Fibroblast of lung (primary cell): ENCODE results near the gene LMAN2. TPM values are rescaled to one million over a fixed set of nuclear protein-coding genes. Genes with fewer than 3 reads are reported as not detected.

Experiments
- DNase-seq, 2 donors: peaks; one replicate each; pipeline versions ENCODE4 v3.0.0 to v3.0.0-alpha.2; 2010; ENCODE audit warnings: low read depth in 2 of 2
- H2AFZ ChIP-seq: 2 replicates; pipeline ENCODE4 v1.5.1; 2012; ENCODE audit warnings: low read length, control low read depth, inconsistent platforms
- H3K27ac ChIP-seq: 2 replicates; pipeline ENCODE4 v1.5.1; 2011; ENCODE audit warnings: low read length, control low read depth; ENCODE audit not compliant: insufficient read depth
- H3K27me3 ChIP-seq: 2 replicates; pipeline ENCODE4 v1.5.1; 2011; ENCODE audit warnings: mild to moderate bottlenecking, low read length; ENCODE audit not compliant: control insufficient read depth, insufficient read depth
- H3K36me3 ChIP-seq: 2 replicates; pipeline ENCODE4 v1.5.1; 2011; ENCODE audit warnings: low read length; ENCODE audit not compliant: control insufficient read depth, insufficient read depth
- H3K4me1 ChIP-seq: 2 replicates; pipeline ENCODE4 v1.5.1; 2011; ENCODE audit warnings: low read length; ENCODE audit not compliant: control insufficient read depth, insufficient read depth; ENCODE audit errors: extremely low read depth
- H3K4me2 ChIP-seq: 2 replicates; pipeline ENCODE4 v1.5.1; 2011; ENCODE audit warnings: low read length, control low read depth; ENCODE audit not compliant: insufficient read depth; ENCODE audit errors: extremely low read depth
- H3K4me3 ChIP-seq, 4 experiments: fragments of 200-600 bp in 1 of 4; sonication (generic) in 1 of 4; replicated peaks in 1 of 4; 2 replicates each; pipeline ENCODE4 v1.5.1; 2011 to 2016; ENCODE audit warnings: low read length in 4 of 4, low read depth in 3 of 4, mild to moderate bottlenecking in 3 of 4, control low read depth in 2 of 4, inconsistent platforms in 1 of 4, mixed read lengths in 1 of 4; ENCODE audit not compliant: insufficient read depth in 1 of 4; ENCODE audit errors: control extremely low read depth in 1 of 4
- H3K79me2 ChIP-seq: 2 replicates; pipeline ENCODE4 v1.5.1; 2012; ENCODE audit warnings: mild to moderate bottlenecking, low read length, inconsistent platforms; ENCODE audit not compliant: control insufficient read depth, insufficient read depth
- H3K9ac ChIP-seq: 2 replicates; pipeline ENCODE4 v1.5.1; 2011; ENCODE audit warnings: mild to moderate bottlenecking, low read length, control low read depth; ENCODE audit not compliant: insufficient read depth
- H3K9me3 ChIP-seq: 2 replicates; pipeline ENCODE4 v1.5.1; 2012; ENCODE audit warnings: low read depth, low read length; ENCODE audit not compliant: control insufficient read depth, insufficient read depth
- H4K20me1 ChIP-seq: 2 replicates; pipeline ENCODE4 v1.5.1; 2011; ENCODE audit warnings: low read length; ENCODE audit not compliant: control insufficient read depth, insufficient read depth; ENCODE audit errors: extremely low read depth
- CTCF ChIP-seq, 2 donors: IDR thresholded peaks in 1 of 2; conservative IDR thresholded peaks in 1 of 2; 1 replicate in 1 of 2; 2 replicates in 1 of 2; pipeline ENCODE4 v1.5.1; 2011 to 2012; ENCODE audit warnings: low read length in 2 of 2, control low read depth in 1 of 2, inconsistent platforms in 1 of 2, low read depth in 1 of 2, mild to moderate bottlenecking in 1 of 2
- EZH2 ChIP-seq: IDR thresholded peaks from 2 replicates; pipeline ENCODE4 v1.5.1; 2012; ENCODE audit warnings: low read length, control low read depth, mild to moderate bottlenecking; ENCODE audit errors: missing control alignments
- polyA plus RNA-seq, 2 donors: library from polyadenylated mRNA; depleted of rRNA in 1 of 2; stranded (reverse) in 1 of 2; unstranded in 1 of 2; fragments of >200 nt; gene quantifications; 2 replicates each; pipeline ENCODE4 v1.2.1, GENCODE V29; 2011 to 2012; ENCODE audit warnings: missing spikeins in 1 of 2
- total RNA-seq: library from RNA; depleted of rRNA; stranded (reverse); fragments of >200 nt; gene quantifications from 2 replicates; pipeline ENCODE4 v1.2.1, GENCODE V29; 2014

LMAN2 gene
- total and polyA plus RNA-seq, 2 donors (not counting 1 experiment from before 2014, with no cell fraction given) = 145 to 396 TPM

GRCh38 chr5:177291735-177292134 is 59.7 kb downstream of the LMAN2 start:
- H4K20me1 ChIP-seq = no peaks in the 10 kb centered on the region
- H3K4me3 ChIP-seq = no peak overlapping the region
- no peak overlapping the region for H3K9ac ChIP-seq
- DNase-seq = no peak
- peaks cover 16% of the 10 kb centered on the region for H3K36me3 ChIP-seq
- H3K27me3 ChIP-seq = no peaks in the 10 kb centered on the region
- no peaks in the 10 kb centered on the region for H3K4me1 ChIP-seq
- no peaks in the 10 kb centered on the region for H3K79me2 ChIP-seq
- TF ChIP-seq EZH2 = no peak
- no peak for TF ChIP-seq CTCF (conservative IDR thresholded peaks at IDR 0.05 in 1 of 2, IDR thresholded peaks at IDR 0.05 in 1 of 2; ENCODE audit: low read depth in 1 of 2, low read length in 2 of 2)
- H2AFZ ChIP-seq = no peak overlapping the region
- H3K27ac ChIP-seq = no peak overlapping the region
- H3K4me2 ChIP-seq = no peak overlapping the region
- no peaks in the 10 kb centered on the region for H3K9me3 ChIP-seq

- DNase-seq = no peak
- Histone ChIP-seq H3K36me3 (peaks cover 16% of the 10 kb centered on the region), H3K4me3 (no peak overlapping the region)
Observed at GRCh38 chr5:177290816-177291596, 60.5 kb downstream of the LMAN2 start.

GRCh38 chr5:177288191-177288590 is 63.3 kb downstream of the LMAN2 start:
- Histone ChIP-seq H3K4me1 (no peaks in the 10 kb centered on the region), H4K20me1 (no peaks in the 10 kb centered on the region), H3K79me2 (no peaks in the 10 kb centered on the region), H3K27me3 (no peaks in the 10 kb centered on the region), H3K27ac (no peak overlapping the region), H3K4me3 (no peak overlapping the region), H3K9me3 (no peaks in the 10 kb centered on the region), H3K4me2 (no peak overlapping the region), H3K36me3 (peaks cover 8% of the 10 kb centered on the region), H3K9ac (no peak overlapping the region), H2AFZ (no peak overlapping the region)
- no peak for DNase-seq
- TF ChIP-seq EZH2 (no peak), CTCF (conservative IDR thresholded peaks at IDR 0.05 in 1 of 2, IDR thresholded peaks at IDR 0.05 in 1 of 2; ENCODE audit: low read depth in 1 of 2, low read length in 2 of 2) (no peak)

More at GRCh38 chr5:177290816-177291596, 60.5 kb downstream of the LMAN2 start:
- H3K27me3 ChIP-seq = no peaks in the 10 kb centered on the region
- no peak overlapping the region for H3K27ac ChIP-seq
- no peak overlapping the region for H3K9ac ChIP-seq
- no peaks in the 10 kb centered on the region for H3K4me1 ChIP-seq
- no peaks in the 10 kb centered on the region for H4K20me1 ChIP-seq
- no peaks in the 10 kb centered on the region for H3K79me2 ChIP-seq
- H3K9me3 ChIP-seq = no peaks in the 10 kb centered on the region
- no peak for TF ChIP-seq CTCF (conservative IDR thresholded peaks at IDR 0.05 in 1 of 2, IDR thresholded peaks at IDR 0.05 in 1 of 2; ENCODE audit: low read depth in 1 of 2, low read length in 2 of 2)
- no peak for TF ChIP-seq EZH2
- no peak overlapping the region for H3K4me2 ChIP-seq
- H2AFZ ChIP-seq = no peak overlapping the region

Other genes starting within 250 kb of the LMAN2 start
- 36.0 and 52.8 TPM in 2 replicates for gene NSD1, start 217.9 kb downstream of the LMAN2 start, total RNA-seq
- 16.5 and 19.3 TPM in 2 replicates for gene NSD1, start 217.9 kb downstream of the LMAN2 start, polyA plus RNA-seq
- 22.1 and 25.9 TPM in 2 replicates for gene RAB24, start 47.9 kb downstream of the LMAN2 start, total RNA-seq
- 27.9 and 34.2 TPM in 2 replicates for gene RAB24, start 47.9 kb downstream of the LMAN2 start, polyA plus RNA-seq
- 56.8 and 64.2 TPM in 2 replicates for gene PRELID1, start 47.9 kb downstream of the LMAN2 start, total RNA-seq
- 145 and 226 TPM in 2 replicates for gene PRELID1, start 47.9 kb downstream of the LMAN2 start, polyA plus RNA-seq
- 1.0 and 6.6 TPM in 2 replicates for gene MXD3, start 39.8 kb downstream of the LMAN2 start, total RNA-seq
- gene MXD3, start 39.8 kb downstream of the LMAN2 start, polyA plus RNA-seq = 1.8 and 3.4 TPM in 2 replicates
- gene RGS14, start 6.3 kb upstream of the LMAN2 start, total RNA-seq = 2.6 and 4.1 TPM in 2 replicates
- gene RGS14, start 6.3 kb upstream of the LMAN2 start, polyA plus RNA-seq = 2.5 and 3.1 TPM in 2 replicates
- not detected in 2 replicates for gene SLC34A1, start 32.8 kb upstream of the LMAN2 start, total RNA-seq
- gene SLC34A1, start 32.8 kb upstream of the LMAN2 start, polyA plus RNA-seq = not detected in 2 replicates
- not detected in 2 replicates for gene PFN3, start 49.0 kb upstream of the LMAN2 start, total RNA-seq
- gene PFN3, start 49.0 kb upstream of the LMAN2 start, polyA plus RNA-seq = not detected in 2 replicates
- under 0.01 and 0.50 TPM in 2 replicates for gene F12, start 57.9 kb upstream of the LMAN2 start, total RNA-seq
- gene F12, start 57.9 kb upstream of the LMAN2 start, polyA plus RNA-seq = 0.10 and 0.19 TPM in 2 replicates
- gene GRK6, start 75.0 kb upstream of the LMAN2 start, total RNA-seq = 13.1 and 15.0 TPM in 2 replicates
- gene GRK6, start 75.0 kb upstream of the LMAN2 start, polyA plus RNA-seq = 15.8 and 23.4 TPM in 2 replicates
- 2.1 and 2.3 TPM in 2 replicates for gene PRR7, start 95.1 kb upstream of the LMAN2 start, total RNA-seq
- gene PRR7, start 95.1 kb upstream of the LMAN2 start, polyA plus RNA-seq = 1.6 TPM in 2 replicates
- 96.4 and 102 TPM in 2 replicates for gene DBN1, start 122.0 kb upstream of the LMAN2 start, total RNA-seq
- 138 and 181 TPM in 2 replicates for gene DBN1, start 122.0 kb upstream of the LMAN2 start, polyA plus RNA-seq
- 55.2 and 65.2 TPM in 2 replicates for gene PDLIM7, start 145.9 kb upstream of the LMAN2 start, total RNA-seq
- 117 and 245 TPM in 2 replicates for gene PDLIM7, start 145.9 kb upstream of the LMAN2 start, polyA plus RNA-seq
- 0.99 and 2.1 TPM in 2 replicates for gene DOK3, start 158.2 kb upstream of the LMAN2 start, total RNA-seq
- gene DOK3, start 158.2 kb upstream of the LMAN2 start, polyA plus RNA-seq = 0.58 and 1.5 TPM in 2 replicates
- 76.5 and 79.1 TPM in 2 replicates for gene DDX41, start 165.3 kb upstream of the LMAN2 start, total RNA-seq
- 66.8 and 71.5 TPM in 2 replicates for gene DDX41, start 165.3 kb upstream of the LMAN2 start, polyA plus RNA-seq
- 17.5 and 28.4 TPM in 2 replicates for gene FAM193B, start 202.9 kb upstream of the LMAN2 start, total RNA-seq
- gene FAM193B, start 202.9 kb upstream of the LMAN2 start, polyA plus RNA-seq = 15.9 and 27.9 TPM in 2 replicates
- gene TMED9, start 240.5 kb upstream of the LMAN2 start, total RNA-seq = 94.8 and 139 TPM in 2 replicates
- gene TMED9, start 240.5 kb upstream of the LMAN2 start, polyA plus RNA-seq = 259 and 355 TPM in 2 replicates
- 21.6 and 29.1 TPM in 2 replicates for gene B4GALT7, start 248.5 kb upstream of the LMAN2 start, total RNA-seq
- 18.2 and 20.8 TPM in 2 replicates for gene B4GALT7, start 248.5 kb upstream of the LMAN2 start, polyA plus RNA-seq